NCI-H2029 (cell line): Measurements from ENCODE around the gene MRPL39.

Experiments used
- DNase-seq: peaks from one replicate; lab custom pipeline; 2025; lab: John Stamatoyannopoulos, UW

Gene MRPL39

GRCh38 chr21:25568246-25568645 is 39.0 kb downstream of the MRPL39 start:
- no peak for DNase-seq

- DNase-seq = no peak
Observed at GRCh38 chr21:25567472-25567871, 39.8 kb downstream of the MRPL39 start.

GRCh38 chr21:25566645-25567044 is 40.6 kb downstream of the MRPL39 start:
- no peak for DNase-seq

GRCh38 chr21:25565272-25566211 is 41.7 kb downstream of the MRPL39 start:
- DNase-seq = no peak

GRCh38 chr21:25564349-25564948 is 42.8 kb downstream of the MRPL39 start:
- DNase-seq = no peak

- DNase-seq = no peak
Observed at GRCh38 chr21:25563361-25564116, 43.7 kb downstream of the MRPL39 start.

- DNase-seq = no peak
Observed at GRCh38 chr21:25562660-25563059, 44.6 kb downstream of the MRPL39 start.

- DNase-seq = no peak
Observed at GRCh38 chr21:25561668-25562641, 45.3 kb downstream of the MRPL39 start.

GRCh38 chr21:25560891-25561290 is 46.4 kb downstream of the MRPL39 start:
- no peak for DNase-seq

GRCh38 chr21:25560271-25560685 is 47.0 kb downstream of the MRPL39 start:
- no peak for DNase-seq

- no peak for DNase-seq
Observed at GRCh38 chr21:25559746-25560145, 47.5 kb downstream of the MRPL39 start.

- no peak for DNase-seq
Observed at GRCh38 chr21:25558123-25558522, 49.2 kb downstream of the MRPL39 start.

GRCh38 chr21:25557180-25557579 is 50.1 kb downstream of the MRPL39 start:
- DNase-seq = no peak

GRCh38 chr21:25556091-25556490 is 51.2 kb downstream of the MRPL39 start:
- no peak for DNase-seq

- DNase-seq = no peak
Observed at GRCh38 chr21:25555492-25555891, 51.8 kb downstream of the MRPL39 start.

- no peak for DNase-seq
Observed at GRCh38 chr21:25552856-25553255, 54.4 kb downstream of the MRPL39 start.

GRCh38 chr21:25551569-25551968 is 55.7 kb downstream of the MRPL39 start:
- DNase-seq = no peak

GRCh38 chr21:25550352-25551120 is 56.7 kb downstream of the MRPL39 start:
- DNase-seq = no peak

GRCh38 chr21:25541042-25541441 is 66.2 kb downstream of the MRPL39 start:
- DNase-seq = no peak

GRCh38 chr21:25539606-25540005 is 67.7 kb downstream of the MRPL39 start:
- DNase-seq = no peak

GRCh38 chr21:25537174-25537573 is 70.1 kb downstream of the MRPL39 start:
- no peak for DNase-seq
